GM20431 (cell line): Measurements from ENCODE around the gene ABCB11.

ENCODE experiments used
- in situ Hi-C: fragments of 300-500 bp; cut with MseI, MboI; formaldehyde crosslinking; loops from one replicate; pipeline ENCODE4 v1.15.0; 2020; ENCODE audit warnings: low sequenced_read_pairs; ENCODE audit not compliant: unreplicated experiment

The ABCB11 gene

DNA sequence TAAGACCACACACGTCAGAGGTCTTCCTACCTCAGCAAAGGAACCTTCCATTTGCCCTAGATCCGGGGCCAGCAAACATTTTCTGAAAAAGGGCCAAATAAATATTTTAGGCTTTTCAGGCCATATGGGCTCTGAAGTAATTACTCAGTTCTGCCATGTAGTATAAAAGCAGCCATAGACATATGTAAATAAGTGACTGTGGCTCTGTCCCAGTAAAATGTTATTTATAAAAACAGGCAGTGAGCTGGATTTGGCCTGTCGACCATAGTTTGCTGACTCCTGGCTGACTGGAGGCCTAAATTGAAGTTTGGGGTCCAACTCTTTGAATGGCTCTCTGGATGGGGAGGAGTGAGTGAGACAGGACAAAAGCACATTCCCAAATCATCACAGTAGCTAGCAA, 49.5 kb downstream of the ABCB11 start:
- in situ Hi-C loops = no loop called here

DNA sequence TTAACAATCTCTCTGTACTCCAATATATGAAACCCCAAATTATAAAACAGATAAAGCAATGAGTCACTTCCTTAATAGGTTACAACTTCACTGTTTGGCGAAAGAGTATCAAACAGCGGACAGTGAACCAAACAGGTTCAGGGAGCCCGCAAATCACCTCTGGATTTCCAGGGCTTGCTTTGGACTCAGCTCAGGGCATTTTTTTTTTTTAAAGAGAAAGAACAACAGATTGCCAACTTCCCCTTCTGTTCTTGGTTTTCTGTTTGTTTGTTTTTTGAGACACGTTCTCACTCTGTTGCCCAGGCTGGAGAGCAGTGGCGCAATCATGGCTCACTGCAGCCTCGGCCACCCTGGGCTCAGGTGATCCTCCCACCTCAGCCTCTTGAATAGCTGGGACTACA, 52.7 kb downstream of the ABCB11 start:
- in situ Hi-C loops = no loop called here

- in situ Hi-C loops = no loop called here
Observed at GRCh38 chr2:168977608-168978007, 53.5 kb downstream of the ABCB11 start.

- in situ Hi-C loops = no loop called here
Observed at GRCh38 chr2:168976034-168976654, 55.0 kb downstream of the ABCB11 start.

DNA sequence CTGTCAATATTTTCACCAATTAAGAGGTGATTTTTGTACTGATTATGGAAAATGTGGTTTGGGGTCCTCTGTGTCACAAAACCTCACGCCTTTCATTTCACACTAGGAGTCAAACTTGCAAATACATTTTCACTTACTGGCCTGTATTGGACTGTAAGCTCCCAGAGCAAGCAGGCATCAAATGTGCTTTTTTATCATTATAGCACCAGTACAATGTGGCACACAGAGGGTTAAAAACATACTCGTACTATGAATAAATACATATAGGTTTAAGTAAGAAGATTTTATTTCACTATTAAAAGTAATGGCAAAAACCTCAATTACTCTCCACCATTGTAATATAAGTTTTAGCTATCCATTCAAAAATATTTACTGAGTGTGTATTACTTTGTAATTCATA, 56.7 kb downstream of the ABCB11 start:
- in situ Hi-C loops = loop anchor here (25.0 kb wide), 1 partner anchor 138 kb away; no protein-coding TSS in a partner anchor

- in situ Hi-C loops = loop anchor here (25.0 kb wide), 1 partner anchor 141 kb away; no protein-coding TSS in a partner anchor
Observed at GRCh38 chr2:168971261-168971660, 59.9 kb downstream of the ABCB11 start.

DNA sequence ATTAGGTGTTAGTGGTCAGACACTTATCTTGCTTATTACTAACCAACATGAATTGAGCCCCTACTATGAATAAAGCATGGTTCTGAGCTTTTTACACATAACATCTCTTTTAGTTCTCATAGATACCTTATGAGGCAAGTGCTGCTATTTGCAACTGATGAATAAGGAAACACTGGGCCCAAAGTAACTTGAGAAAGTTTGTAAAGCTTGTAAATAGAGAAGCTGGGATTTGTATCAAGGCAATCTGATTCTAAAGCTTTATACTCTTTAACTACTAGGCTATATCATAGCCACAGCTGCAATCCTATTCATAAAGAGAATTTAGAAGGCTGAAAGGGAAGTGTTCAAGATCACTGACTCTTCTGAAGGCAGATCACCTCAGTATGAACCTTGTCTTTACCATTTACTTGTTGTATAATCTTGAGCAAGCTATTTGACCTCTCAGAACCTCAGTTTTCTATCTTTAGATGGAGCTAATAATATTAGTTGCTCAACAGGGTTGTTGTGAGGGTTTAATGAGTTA, 60.4 kb downstream of the ABCB11 start:
- in situ Hi-C loops = loop anchor here (25.0 kb wide), 1 partner anchor 142 kb away; no protein-coding TSS in a partner anchor

GRCh38 chr2:168969865-168970264, 61.3 kb downstream of the ABCB11 start:
- in situ Hi-C loops = loop anchor here (25.0 kb wide), 1 partner anchor 142 kb away; no protein-coding TSS in a partner anchor

GRCh38 chr2:168968342-168968741, 62.8 kb downstream of the ABCB11 start:
- in situ Hi-C loops = loop anchor here (25.0 kb wide), 1 partner anchor 144 kb away; no protein-coding TSS in a partner anchor

DNA sequence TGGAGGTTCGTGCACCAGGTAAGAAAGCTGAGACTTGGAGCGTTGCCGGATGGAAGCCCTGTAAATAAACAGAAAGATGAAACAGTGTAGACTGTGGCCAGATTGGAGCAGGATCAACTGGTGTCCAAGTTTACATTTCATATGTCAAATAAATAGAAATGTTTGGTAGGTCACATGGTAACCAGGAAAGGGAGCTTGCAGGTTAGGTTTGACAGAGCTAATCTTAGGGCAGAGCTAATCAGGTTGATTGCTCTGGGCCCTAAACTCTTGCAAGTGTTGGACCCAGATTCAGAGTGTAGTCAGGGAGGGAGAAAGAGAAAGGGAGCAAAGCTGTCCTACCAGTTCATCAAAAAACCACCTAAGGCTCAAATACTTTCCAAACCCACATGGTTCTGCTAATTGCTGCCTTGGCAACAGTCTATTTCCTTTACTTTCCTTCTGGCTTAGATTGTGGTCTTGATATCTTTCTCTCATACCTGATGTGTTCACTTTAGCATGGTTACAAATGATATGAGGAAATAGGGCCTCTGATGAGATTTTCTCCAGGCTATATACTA, 66.8 kb downstream of the ABCB11 start:
- in situ Hi-C loops = loop anchor here (25.0 kb wide), 1 partner anchor 148 kb away; no protein-coding TSS in a partner anchor

- in situ Hi-C loops = loop anchor here (25.0 kb wide), 1 partner anchor 150 kb away; no protein-coding TSS in a partner anchor
Observed at GRCh38 chr2:168962636-168963035, 68.5 kb downstream of the ABCB11 start.

DNA sequence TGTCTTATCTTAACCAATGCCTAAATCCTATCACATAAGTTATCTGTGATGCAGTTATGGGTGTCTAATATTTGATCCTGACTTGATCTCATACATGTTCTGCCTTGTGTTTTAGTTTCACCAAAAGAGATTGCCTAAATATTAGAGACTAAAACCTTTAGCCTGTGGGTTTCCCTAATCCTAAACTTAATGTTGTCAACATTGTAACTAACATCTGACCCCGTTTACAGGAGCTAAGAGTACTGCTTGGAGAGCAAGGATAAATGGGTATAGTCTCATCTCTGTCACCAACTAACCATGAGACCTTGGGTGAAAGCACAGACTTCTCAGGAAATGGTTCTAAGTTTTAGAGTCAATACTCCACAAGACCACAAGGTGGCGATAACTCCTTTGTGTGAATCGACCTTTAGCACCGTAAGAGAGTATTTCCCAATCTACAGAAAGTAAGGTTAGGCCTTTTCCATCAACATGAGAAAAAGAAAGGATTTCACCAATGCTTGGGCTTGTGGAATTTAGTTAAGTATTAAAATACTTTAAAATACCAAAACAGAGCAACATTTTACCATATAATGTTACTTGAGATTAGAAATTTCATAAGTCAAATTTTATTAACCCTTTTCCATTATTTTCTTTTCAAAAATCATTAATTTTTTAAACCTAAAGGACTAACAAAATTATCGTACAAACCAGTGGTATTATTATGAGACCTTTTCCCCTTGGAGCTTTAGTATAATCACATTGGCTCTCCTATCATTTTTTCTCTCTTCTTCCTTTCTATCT, 69.5 kb downstream of the ABCB11 start:
- in situ Hi-C loops = loop anchor here (25.0 kb wide), 1 partner anchor 151 kb away; no protein-coding TSS in a partner anchor

DNA sequence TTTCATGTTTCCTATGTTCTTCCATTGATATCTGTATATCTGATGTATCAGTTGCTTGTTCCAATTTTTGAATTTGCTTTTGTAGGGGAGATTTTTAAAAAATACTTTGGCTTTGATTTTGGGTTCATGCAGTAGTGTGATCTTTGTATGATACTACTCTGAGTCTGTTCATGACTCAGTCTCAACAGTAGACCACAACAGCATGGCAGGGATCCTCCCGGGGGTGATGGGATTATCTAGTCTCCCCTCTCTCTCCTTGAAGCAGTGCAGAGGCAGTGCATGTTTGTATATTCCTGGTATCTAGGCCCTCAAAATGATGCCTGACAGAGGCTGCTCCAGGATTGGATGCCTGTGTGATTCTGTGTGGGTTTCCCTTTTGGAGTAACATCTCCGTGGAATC, 74.7 kb downstream of the ABCB11 start:
- in situ Hi-C loops = loop anchor here (25.0 kb wide), 1 partner anchor 156 kb away; no protein-coding TSS in a partner anchor

DNA sequence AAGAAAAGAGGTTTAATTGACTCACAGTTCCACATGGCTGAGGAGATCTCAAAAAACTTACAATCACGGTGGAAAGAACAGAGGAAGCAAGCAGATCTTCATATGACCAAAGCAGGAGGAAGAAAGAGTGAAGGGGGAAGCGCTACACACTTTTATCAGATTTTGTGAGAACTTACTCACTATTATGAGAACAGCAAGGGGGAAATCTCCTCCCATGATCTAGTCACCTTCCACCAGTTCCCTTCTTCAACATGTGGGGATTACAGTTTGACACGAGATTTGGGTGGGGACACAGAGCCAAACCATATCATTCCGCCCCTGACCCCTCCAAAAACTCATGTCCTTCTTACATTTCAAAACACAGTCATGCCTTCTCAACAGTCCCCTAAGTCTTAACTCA, 75.8 kb downstream of the ABCB11 start:
- in situ Hi-C loops = loop anchor here (25.0 kb wide), 1 partner anchor 157 kb away; no protein-coding TSS in a partner anchor

DNA sequence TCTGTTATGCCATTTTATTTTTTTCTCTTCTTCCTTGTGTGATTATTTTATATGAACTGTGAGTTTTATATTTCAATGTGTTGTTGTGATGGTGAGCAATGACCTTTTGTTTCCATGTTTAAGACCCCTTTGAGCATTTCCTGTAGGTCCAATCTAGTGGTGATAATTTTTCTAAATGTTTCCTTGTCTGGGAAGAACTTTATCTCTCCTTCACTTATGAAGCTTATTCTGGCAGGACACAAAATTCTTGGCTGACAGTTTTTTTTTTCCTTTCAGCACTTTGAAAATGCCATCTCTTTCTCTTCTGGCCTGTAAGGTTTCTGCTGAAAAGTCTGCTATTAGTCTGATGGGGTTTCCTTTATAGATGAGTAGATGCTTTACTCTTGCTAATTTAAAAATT, 76.9 kb downstream of the ABCB11 start:
- in situ Hi-C loops = loop anchor here (25.0 kb wide), 1 partner anchor 158 kb away; no protein-coding TSS in a partner anchor

- in situ Hi-C loops = loop anchor here (25.0 kb wide), 1 partner anchor 160 kb away; no protein-coding TSS in a partner anchor
Observed at GRCh38 chr2:168952424-168952823, 78.7 kb downstream of the ABCB11 start.

GRCh38 chr2:168951871-168952270, 79.3 kb downstream of the ABCB11 start:
- in situ Hi-C loops = loop anchor here (25.0 kb wide), 1 partner anchor 160 kb away; no protein-coding TSS in a partner anchor

DNA sequence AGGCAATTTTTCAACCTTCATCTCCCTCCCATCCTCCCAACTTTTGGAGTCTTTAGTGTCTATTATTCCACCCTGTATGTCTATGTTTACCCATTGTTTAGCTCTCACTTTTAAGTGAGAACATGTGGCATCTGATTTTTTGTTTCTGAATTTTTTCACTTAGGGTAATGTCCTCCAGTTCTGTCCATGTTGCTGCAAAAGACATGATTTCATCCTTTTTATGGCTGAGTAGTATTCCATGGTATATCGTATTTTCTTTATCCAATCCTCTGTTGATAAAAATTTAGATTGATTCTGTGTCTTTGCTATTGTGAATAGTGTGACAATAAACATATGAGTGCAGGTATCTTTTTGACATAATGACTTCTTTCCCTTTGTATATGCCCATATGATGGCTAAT, 81.8 kb downstream of the ABCB11 start:
- in situ Hi-C loops = no loop called here

DNA sequence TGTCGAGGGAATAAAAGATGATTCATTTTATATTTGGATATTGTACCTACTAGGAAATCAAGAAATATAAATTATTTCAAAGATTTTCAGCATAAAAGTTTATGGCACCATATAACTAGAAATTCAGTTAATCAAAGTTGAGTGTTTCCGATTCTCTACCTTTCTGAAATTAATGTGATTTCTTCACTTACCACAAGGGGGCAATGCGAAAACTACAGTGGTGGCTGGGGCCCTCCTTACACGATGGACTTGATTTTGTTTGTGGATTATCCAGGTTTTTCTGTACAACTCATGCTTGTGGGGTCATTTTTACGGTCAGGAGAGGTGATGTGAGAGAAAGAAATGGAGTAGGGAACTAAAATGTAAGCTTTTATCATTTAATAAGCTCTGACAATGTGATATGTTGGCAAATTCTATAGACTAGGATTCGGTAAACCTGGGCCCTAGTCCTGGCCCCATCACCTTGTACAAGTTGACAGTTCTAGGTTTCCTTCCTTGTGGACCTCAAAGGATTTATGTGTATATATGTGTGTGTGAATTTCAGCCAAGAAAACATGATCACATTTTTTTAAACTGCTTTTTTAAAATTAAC, 82.4 kb downstream of the ABCB11 start:
- in situ Hi-C loops = no loop called here

GRCh38 chr2:168945508-168945907, 85.6 kb downstream of the ABCB11 start:
- in situ Hi-C loops = no loop called here
